ENCODE data around the gene ZNRF1.

DNA sequence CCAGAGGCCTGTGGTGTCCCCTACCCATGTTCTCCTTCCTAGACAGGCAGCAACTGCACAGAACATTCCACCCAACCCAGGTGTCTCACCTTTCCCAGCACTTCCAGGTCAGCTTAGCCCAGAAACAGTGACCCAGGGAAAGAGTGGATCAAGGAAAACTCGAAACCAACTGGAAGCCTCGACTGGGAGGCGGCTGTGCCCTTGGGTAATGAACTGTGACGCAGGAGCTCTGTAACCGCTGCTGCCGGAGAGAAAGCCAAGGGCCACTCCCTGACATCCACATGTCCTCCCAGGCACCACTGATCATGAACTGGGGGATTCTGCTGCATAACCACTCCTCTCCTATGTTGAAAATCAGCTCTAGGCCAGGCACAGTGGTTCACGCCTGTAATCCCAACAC lies 48.3 kb upstream of the ZNRF1 start:
- no peak for TF ChIP-seq POLR2A (IDR thresholded peaks at IDR 0.05)
- TF ChIP-seq, protein P1, sequence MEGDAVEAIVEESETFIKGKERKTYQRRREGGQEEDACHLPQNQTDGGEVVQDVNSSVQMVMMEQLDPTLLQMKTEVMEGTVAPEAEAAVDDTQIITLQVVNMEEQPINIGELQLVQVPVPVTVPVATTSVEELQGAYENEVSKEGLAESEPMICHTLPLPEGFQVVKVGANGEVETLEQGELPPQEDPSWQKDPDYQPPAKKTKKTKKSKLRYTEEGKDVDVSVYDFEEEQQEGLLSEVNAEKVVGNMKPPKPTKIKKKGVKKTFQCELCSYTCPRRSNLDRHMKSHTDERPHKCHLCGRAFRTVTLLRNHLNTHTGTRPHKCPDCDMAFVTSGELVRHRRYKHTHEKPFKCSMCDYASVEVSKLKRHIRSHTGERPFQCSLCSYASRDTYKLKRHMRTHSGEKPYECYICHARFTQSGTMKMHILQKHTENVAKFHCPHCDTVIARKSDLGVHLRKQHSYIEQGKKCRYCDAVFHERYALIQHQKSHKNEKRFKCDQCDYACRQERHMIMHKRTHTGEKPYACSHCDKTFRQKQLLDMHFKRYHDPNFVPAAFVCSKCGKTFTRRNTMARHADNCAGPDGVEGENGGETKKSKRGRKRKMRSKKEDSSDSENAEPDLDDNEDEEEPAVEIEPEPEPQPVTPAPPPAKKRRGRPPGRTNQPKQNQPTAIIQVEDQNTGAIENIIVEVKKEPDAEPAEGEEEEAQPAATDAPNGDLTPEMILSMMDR (IDR thresholded peaks at IDR 0.05) = no peak

Measured in heart left ventricle (tissue), 13 donors.